Gastroesophageal sphincter (tissue), 3 donors: Measurements from ENCODE around the gene FLVCR1.

Experiments
- EP300 ChIP-seq: sonication (generic); formaldehyde crosslinking; IDR thresholded peaks from one replicate; pipeline ENCODE4 v1.6.1; 2017; ENCODE audit warnings: antibody characterized with exemption, mild to moderate bottlenecking
- POLR2A ChIP-seq, 2 donors: fragments of 450-650 bp; IDR thresholded peaks; one replicate each; pipeline ENCODE4 v1.6.1; 2017; ENCODE audit warnings: antibody characterized with exemption in 2 of 2, mild to moderate bottlenecking in 2 of 2, moderate library complexity in 1 of 2
- POLR2AphosphoS5 ChIP-seq: sonication (generic); formaldehyde crosslinking; IDR thresholded peaks from one replicate; pipeline ENCODE4 v1.6.1; 2017; ENCODE audit warnings: antibody characterized with exemption
- TF ChIP-seq, protein P1 (sequence below), 4 experiments: fragments of 200-600 bp in 2 of 4; fragments of 450-650 bp in 2 of 4; sonication (generic) in 1 of 4; IDR thresholded peaks; one replicate each; pipeline ENCODE4 v1.5.1; 2017 to 2019; ENCODE audit warnings: antibody characterized with exemption in 4 of 4, mild to moderate bottlenecking in 2 of 4, moderate library complexity in 2 of 4

DNA sequence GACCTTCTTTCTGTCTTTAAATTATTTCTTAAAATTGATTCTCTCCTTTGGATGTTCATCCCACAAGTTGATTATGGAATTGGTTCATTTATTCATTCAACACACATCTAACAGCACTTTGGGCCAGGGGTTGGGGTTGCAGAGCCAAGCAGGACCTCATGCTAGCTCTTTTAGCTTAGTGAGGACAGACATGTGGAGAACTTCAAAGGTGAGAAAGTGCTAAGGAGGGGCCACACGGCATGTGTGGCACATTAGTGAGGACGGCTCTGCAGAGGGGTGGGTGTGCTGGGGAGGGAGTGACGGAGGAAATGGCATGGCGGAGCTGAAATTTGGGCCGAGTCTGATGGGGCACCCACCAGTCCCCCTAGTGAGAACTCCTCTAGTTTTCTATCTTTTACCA lies 59.8 kb downstream of the FLVCR1 start:
- TF ChIP-seq, protein P1, sequence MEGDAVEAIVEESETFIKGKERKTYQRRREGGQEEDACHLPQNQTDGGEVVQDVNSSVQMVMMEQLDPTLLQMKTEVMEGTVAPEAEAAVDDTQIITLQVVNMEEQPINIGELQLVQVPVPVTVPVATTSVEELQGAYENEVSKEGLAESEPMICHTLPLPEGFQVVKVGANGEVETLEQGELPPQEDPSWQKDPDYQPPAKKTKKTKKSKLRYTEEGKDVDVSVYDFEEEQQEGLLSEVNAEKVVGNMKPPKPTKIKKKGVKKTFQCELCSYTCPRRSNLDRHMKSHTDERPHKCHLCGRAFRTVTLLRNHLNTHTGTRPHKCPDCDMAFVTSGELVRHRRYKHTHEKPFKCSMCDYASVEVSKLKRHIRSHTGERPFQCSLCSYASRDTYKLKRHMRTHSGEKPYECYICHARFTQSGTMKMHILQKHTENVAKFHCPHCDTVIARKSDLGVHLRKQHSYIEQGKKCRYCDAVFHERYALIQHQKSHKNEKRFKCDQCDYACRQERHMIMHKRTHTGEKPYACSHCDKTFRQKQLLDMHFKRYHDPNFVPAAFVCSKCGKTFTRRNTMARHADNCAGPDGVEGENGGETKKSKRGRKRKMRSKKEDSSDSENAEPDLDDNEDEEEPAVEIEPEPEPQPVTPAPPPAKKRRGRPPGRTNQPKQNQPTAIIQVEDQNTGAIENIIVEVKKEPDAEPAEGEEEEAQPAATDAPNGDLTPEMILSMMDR (IDR thresholded peaks at IDR 0.05), result no peak
- no peak for TF ChIP-seq POLR2A (IDR thresholded peaks at IDR 0.05)
- no peak for TF ChIP-seq POLR2AphosphoS5
- TF ChIP-seq EP300, result no peak
